Measurements from ENCODE around the gene CCDC195. TPM values are rescaled to one million over a fixed set of nuclear protein-coding genes. Genes with fewer than 3 reads are reported as not detected.
A peak's percentile ranks its signal among the peaks of the same experiment; 100 is the strongest.

CCDC195 gene
- total RNA-seq, 2 experiments from 2014 or later, result not detected

DNA sequence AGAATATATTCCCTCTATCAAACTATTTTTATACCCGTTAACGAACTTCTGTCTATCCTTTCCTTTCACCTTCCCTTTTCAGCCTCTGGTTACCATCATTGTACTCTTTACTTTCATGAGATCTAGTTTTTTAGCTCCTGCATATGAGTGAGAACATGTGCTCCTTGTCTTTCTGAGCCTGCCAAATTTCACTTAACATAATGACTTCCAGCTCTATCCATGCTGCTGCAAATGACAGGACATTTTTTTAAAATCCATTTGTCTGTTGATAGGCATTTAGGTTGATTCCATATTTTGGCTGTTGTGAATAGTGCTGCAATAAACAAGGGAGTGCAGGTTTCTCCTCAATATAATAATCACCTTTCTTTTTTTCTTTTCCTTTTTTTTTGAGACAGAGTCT, 8.2 kb upstream of the CCDC195 start:
- CTCF ChIA-PET, result no interaction called here
- no peak for DNase-seq
- peaks cover 3% of the 10 kb centered on the region for H3K36me3 Mint-ChIP-seq (ENCODE audit: low read depth)
- no peak overlapping the region for H3K27ac Mint-ChIP-seq
- no peak for ATAC-seq
- H3K4me1 Mint-ChIP-seq, result peaks cover 2% of the 10 kb centered on the region
- intact Hi-C loops (cut with DNase I, micrococcal nuclease), result no loop called here
- POLR2A ChIA-PET, result no interaction called here
- no peak overlapping the region for H3K4me3 Mint-ChIP-seq
- peaks cover 12% of the 10 kb centered on the region for H3K27me3 Mint-ChIP-seq
- peaks cover 18% of the 10 kb centered on the region for H3K9me3 Mint-ChIP-seq (ENCODE audit: low read depth)

DNA sequence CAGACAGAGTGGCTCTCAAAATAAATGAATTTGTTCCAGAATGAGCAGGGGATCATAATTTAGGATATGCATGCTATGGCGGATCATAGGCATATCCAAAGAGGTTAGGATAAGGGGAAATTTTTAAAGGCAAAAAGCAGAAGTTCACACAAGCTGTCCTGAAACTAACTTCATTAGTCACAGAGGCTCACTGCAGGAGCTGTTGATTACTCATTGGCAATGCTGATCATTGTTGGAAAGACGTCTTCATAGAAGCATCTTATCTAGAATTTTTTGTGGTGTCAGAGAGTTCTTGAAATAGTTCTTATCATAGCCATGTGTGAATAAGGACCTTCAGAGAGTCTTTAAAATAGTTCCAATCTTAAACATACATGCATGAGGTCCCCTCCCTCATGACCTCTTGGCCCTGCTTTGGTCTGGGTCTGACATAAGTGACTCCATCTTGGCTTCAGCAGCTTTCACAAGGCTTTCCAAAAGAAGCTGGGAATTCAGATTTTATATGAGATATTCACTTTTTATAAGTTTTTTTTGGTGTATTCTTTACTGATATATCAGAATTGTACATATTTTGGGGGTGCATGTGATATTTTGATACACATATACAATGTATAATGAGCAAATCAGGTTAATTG, 7.5 kb upstream of the CCDC195 start:
- peaks cover 3% of the 10 kb centered on the region for H3K36me3 Mint-ChIP-seq (ENCODE audit: low read depth)
- POLR2A ChIA-PET, result interaction anchor here (0.5 kb wide), 1 partner anchor 94 kb away, joined by 4 read pairs; no protein-coding TSS in a partner anchor
- peaks cover 12% of the 10 kb centered on the region for H3K27me3 Mint-ChIP-seq
- H3K27ac Mint-ChIP-seq, result no peak overlapping the region
- DNase-seq (no peak), ATAC-seq (peak; percentile 44)
- peaks cover 15% of the 10 kb centered on the region for H3K9me3 Mint-ChIP-seq (ENCODE audit: low read depth)
- intact Hi-C loops (cut with DNase I, micrococcal nuclease), result no loop called here
- CTCF ChIA-PET, result interaction anchor here (0.6 kb wide), 1 partner anchor 88 kb away, joined by 3 read pairs; no protein-coding TSS in a partner anchor
- H3K4me3 Mint-ChIP-seq, result no peak overlapping the region
- H3K4me1 Mint-ChIP-seq, result peaks cover 2% of the 10 kb centered on the region

DNA sequence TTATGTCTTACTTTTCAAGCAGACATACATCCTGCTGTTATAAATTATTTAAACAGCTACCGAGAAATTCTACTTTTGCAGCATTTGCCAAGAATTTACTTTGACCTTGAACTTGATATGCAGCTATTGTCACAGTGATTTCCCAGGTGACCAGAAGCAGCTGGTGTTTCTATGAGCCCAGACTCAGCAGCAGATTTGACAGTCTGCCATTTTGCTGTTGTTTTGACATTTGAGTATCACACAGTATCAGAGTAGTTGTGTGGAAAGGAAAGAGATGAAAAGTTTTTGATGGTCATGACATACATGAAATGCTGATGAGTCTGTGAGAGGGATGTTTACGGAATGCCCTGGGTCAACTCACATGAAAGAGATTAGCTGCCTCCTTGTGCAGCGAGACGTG, 6.6 kb upstream of the CCDC195 start:
- peaks cover 2% of the 10 kb centered on the region for H3K4me1 Mint-ChIP-seq
- ChIA-PET CTCF (no interaction called here), POLR2A (interaction anchor here (0.5 kb wide), 1 partner anchor 93 kb away, joined by 4 read pairs; no protein-coding TSS in a partner anchor)
- ATAC-seq (no peak), DNase-seq (no peak)
- no peak overlapping the region for H3K27ac Mint-ChIP-seq
- H3K27me3 Mint-ChIP-seq, result peaks cover 7% of the 10 kb centered on the region
- H3K9me3 Mint-ChIP-seq (ENCODE audit: low read depth), result peaks cover 10% of the 10 kb centered on the region
- intact Hi-C loops (cut with DNase I, micrococcal nuclease), result no loop called here
- H3K36me3 Mint-ChIP-seq (ENCODE audit: low read depth), result no peaks in the 10 kb centered on the region
- H3K4me3 Mint-ChIP-seq, result no peak overlapping the region

DNA sequence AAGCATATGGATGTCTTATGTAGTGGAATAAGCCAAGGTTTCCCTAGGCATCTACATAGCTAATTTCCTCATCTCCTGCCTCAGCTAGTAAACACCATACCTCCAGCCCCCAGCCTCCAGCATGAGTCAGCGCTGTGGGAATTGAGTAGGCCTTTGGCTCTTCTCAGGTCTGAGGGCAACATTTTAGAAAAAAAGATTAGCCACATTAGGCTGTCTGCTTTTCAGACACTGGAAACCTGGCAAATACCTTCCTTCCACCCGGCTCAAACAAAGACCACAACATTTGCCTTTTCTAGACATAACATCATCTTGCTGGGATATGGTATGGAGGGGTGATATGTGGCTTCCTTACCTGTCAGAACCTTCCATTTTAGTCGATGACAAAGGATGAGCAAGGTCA, 6.1 kb upstream of the CCDC195 start:
- no peak overlapping the region for H3K4me3 Mint-ChIP-seq
- peaks cover 5% of the 10 kb centered on the region for H3K9me3 Mint-ChIP-seq (ENCODE audit: low read depth)
- H3K27ac Mint-ChIP-seq, result no peak overlapping the region
- H3K36me3 Mint-ChIP-seq (ENCODE audit: low read depth), result no peaks in the 10 kb centered on the region
- ChIA-PET CTCF (no interaction called here), POLR2A (no interaction called here)
- H3K4me1 Mint-ChIP-seq, result peaks cover 2% of the 10 kb centered on the region
- DNase-seq, result peak; percentile 13
- peaks cover 7% of the 10 kb centered on the region for H3K27me3 Mint-ChIP-seq
- intact Hi-C loops (cut with DNase I, micrococcal nuclease), result no loop called here
- ATAC-seq, result peak; percentile 19

DNA sequence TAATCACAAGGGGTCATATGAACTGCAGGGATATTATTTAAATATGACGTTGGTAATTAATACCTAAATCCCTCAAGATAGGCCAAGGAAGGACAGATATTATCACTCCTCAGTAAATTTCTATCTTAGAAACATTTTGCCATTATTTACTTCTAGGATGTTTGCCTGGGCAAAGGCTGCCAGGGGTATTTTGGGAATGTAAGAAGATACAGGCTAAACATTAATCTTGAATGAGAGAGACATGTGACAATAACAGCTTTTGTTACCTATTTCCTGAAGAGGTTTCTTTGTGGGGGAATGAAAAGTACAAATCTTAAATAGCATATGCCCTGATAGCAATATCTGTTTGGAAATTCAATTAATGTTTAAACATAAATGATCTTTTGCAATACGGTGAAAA, 756 bp upstream of the CCDC195 start:
- Mint-ChIP-seq H3K36me3 (ENCODE audit: low read depth) (no peaks in the 10 kb centered on the region), H3K27ac (no peak overlapping the region), H3K4me1 (no peaks in the 10 kb centered on the region), H3K27me3 (peaks cover 7% of the 10 kb centered on the region), H3K4me3 (no peak overlapping the region), H3K9me3 (ENCODE audit: low read depth) (peaks cover 6% of the 10 kb centered on the region)
- intact Hi-C loops (cut with DNase I, micrococcal nuclease), result no loop called here
- POLR2A ChIA-PET, result no interaction called here
- DNase-seq (no peak), ATAC-seq (no peak)
- CTCF ChIA-PET, result no interaction called here

DNA sequence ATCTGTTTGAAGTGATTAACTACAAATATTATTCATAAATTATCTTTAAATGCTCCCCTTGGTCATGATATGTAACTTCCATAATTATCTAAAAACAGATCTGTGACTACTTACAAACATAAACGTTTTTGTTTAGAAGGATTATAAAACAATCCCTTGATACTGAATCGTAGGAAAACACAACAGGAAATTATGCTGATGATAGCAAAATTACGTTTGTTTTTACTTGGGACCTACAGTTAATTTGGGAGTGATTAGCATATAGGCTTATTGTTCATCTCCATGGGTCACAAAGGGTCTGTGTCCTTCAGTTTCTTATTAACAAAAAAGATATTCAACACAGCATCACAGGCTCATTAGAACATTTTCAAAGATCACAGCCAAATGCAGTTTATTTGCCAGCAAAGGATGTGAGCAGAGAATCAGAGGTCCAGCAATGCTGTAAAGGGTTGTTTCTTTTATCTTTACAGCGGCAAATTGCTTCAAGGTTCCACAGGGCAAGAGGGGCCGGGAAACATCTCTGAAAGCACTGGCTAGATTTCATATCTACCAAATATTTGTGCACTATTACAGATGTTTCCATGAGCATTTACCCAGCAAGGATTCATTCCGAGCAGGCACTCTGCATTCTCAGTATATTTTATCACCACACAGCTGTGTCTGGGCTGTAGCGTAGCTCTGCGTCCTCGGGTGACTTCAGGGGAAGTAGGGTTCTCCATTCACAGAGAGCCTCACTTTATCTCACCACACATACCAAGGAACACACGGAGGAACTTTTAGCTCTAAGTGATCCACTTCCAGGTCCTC, 4.1 kb downstream of the CCDC195 start:
- Mint-ChIP-seq H3K4me3 (no peak overlapping the region), H3K27ac (no peak overlapping the region), H3K36me3 (ENCODE audit: low read depth) (no peaks in the 10 kb centered on the region), H3K9me3 (ENCODE audit: low read depth) (peaks cover 6% of the 10 kb centered on the region), H3K4me1 (no peaks in the 10 kb centered on the region), H3K27me3 (peaks cover 13% of the 10 kb centered on the region)
- ATAC-seq (no peak), DNase-seq (no peak)
- intact Hi-C loops (cut with DNase I, micrococcal nuclease), result no loop called here
- ChIA-PET POLR2A (no interaction called here), CTCF (no interaction called here)

DNA sequence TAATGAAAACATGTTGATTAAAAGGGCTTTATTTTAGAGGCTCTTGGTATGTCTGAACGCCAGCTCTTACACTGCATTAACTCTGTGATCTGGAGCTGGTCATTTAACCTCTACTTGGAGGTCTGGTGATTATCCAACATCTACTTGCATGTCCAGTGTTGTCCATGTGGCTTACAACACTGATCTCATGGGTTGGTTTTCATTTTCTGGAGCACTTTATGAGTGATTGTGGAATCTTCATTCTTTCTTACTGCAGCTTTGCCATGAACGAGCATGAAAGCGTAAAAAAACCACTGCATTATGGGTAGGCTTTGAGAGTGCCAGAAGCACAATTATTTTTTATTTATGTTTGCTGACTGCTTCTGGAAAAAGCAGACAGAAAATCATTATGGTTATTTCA, 4.8 kb downstream of the CCDC195 start:
- ChIA-PET POLR2A (no interaction called here), CTCF (interaction anchor here (0.5 kb wide), 1 partner anchor 353 kb away, joined by 3 read pairs; no protein-coding TSS in a partner anchor)
- DNase-seq, result no peak
- intact Hi-C loops (cut with DNase I, micrococcal nuclease), result no loop called here
- peaks cover 6% of the 10 kb centered on the region for H3K9me3 Mint-ChIP-seq (ENCODE audit: low read depth)
- H3K27ac Mint-ChIP-seq, result no peak overlapping the region
- H3K36me3 Mint-ChIP-seq (ENCODE audit: low read depth), result no peaks in the 10 kb centered on the region
- peaks cover 11% of the 10 kb centered on the region for H3K27me3 Mint-ChIP-seq
- H3K4me1 Mint-ChIP-seq, result no peaks in the 10 kb centered on the region
- no peak for ATAC-seq
- H3K4me3 Mint-ChIP-seq, result no peak overlapping the region

DNA sequence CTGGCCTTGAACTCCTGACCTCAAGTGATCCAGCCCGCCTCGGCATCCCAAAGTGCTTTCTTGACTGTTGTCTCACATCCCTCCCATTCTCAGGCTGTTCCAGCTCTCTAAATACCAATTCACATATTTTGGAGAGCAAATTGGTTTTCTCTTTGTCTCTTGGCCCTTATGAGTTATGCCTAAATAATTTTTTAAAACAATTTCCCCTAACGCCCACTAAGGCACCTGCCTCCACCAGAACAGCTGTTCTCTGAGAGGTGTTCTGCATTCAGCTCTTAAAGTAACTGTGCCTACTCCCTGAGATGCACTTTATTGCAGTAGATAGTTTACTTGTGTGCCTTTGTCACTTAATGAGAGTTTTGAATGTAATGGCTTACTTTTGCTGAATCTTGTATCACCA, 6.9 kb downstream of the CCDC195 start:
- Mint-ChIP-seq H3K27me3 (peaks cover 7% of the 10 kb centered on the region), H3K9me3 (ENCODE audit: low read depth) (peaks cover 6% of the 10 kb centered on the region), H3K4me3 (no peak overlapping the region), H3K27ac (no peak overlapping the region), H3K36me3 (ENCODE audit: low read depth) (no peaks in the 10 kb centered on the region), H3K4me1 (no peaks in the 10 kb centered on the region)
- POLR2A ChIA-PET, result no interaction called here
- intact Hi-C loops (cut with DNase I, micrococcal nuclease), result no loop called here
- no peak for DNase-seq
- CTCF ChIA-PET, result no interaction called here
- ATAC-seq, result no peak

DNA sequence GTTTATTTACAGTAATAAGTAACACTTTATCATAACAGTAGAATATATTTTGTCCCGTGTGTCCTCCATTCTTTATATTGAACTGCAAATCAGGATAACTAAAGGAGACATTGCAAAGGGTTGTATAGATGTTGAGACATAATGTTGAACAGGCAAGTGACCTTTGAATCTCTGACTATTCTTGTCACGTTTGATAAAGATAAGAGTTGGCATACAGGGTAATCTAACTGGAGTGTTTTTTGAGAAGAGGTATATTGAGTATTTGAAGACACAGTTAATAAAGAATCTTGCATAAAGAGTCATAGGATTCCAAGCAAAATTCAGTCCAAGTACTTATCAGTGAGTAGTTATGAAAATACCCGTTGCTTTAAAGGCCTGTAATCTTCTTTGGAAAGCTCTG, 21.7 kb downstream of the CCDC195 start:
- CTCF ChIA-PET, result interaction anchor here (0.6 kb wide), 1 partner anchor 46 kb away, joined by 3 read pairs; no protein-coding TSS in a partner anchor
- DNase-seq, result no peak
- H3K27me3 Mint-ChIP-seq, result no peaks in the 10 kb centered on the region
- POLR2A ChIA-PET, result no interaction called here
- H3K36me3 Mint-ChIP-seq (ENCODE audit: low read depth), result no peaks in the 10 kb centered on the region
- H3K4me3 Mint-ChIP-seq, result no peak overlapping the region
- H3K27ac Mint-ChIP-seq, result no peak overlapping the region
- no peaks in the 10 kb centered on the region for H3K9me3 Mint-ChIP-seq (ENCODE audit: low read depth)
- ATAC-seq, result no peak
- intact Hi-C loops (cut with DNase I, micrococcal nuclease), result no loop called here
- no peaks in the 10 kb centered on the region for H3K4me1 Mint-ChIP-seq

DNA sequence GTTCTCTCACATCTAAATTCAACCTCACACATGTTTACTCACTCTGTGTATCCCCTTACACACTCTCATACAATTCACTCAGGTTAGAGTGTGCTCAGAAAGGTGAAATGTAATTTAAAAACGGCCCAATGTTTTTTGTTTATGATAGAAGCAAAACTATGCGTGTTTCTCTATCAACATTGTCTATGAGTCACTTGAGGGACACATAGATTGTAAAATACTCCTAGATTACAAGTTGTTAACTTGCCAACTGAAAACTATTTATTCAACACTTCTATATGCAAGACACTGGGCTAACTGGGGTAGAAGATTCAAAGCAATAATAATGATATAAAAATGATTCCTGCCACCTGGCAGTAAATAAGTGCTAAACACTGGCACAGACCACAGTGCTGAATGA, 24.6 kb downstream of the CCDC195 start:
- DNase-seq (no peak), ATAC-seq (no peak)
- no peak overlapping the region for H3K4me3 Mint-ChIP-seq
- POLR2A ChIA-PET, result no interaction called here
- no peaks in the 10 kb centered on the region for H3K9me3 Mint-ChIP-seq (ENCODE audit: low read depth)
- intact Hi-C loops (cut with DNase I, micrococcal nuclease), result no loop called here
- H3K36me3 Mint-ChIP-seq (ENCODE audit: low read depth), result no peaks in the 10 kb centered on the region
- no peak overlapping the region for H3K27ac Mint-ChIP-seq
- H3K4me1 Mint-ChIP-seq, result no peaks in the 10 kb centered on the region
- H3K27me3 Mint-ChIP-seq, result no peaks in the 10 kb centered on the region
- CTCF ChIA-PET, result no interaction called here

DNA sequence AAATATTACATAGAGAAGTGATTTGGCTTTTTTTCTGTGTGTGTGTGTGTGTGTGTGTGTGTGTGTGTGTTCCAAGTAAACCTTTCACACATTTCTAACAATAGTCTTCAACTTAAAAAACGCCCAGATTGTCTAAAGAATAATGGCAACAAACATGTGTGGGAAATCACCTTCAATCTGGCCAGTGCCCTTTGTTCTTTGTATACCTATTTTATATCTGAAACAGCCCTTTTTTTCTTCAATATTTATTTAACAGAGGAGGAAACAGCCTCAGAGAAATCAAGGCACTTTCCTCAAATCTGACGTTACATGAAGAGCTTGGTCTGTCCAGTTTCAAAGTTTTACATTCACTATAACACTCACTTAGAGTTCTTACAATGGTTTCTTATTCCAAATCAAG, 25.3 kb downstream of the CCDC195 start:
- no peak overlapping the region for H3K27ac Mint-ChIP-seq
- no peaks in the 10 kb centered on the region for H3K9me3 Mint-ChIP-seq (ENCODE audit: low read depth)
- no peaks in the 10 kb centered on the region for H3K4me1 Mint-ChIP-seq
- intact Hi-C loops (cut with DNase I, micrococcal nuclease), result no loop called here
- no peak for DNase-seq
- ChIA-PET CTCF (interaction anchor here (0.6 kb wide), 1 partner anchor 715 kb away, joined by 4 read pairs; no protein-coding TSS in a partner anchor), POLR2A (no interaction called here)
- no peaks in the 10 kb centered on the region for H3K27me3 Mint-ChIP-seq
- no peak for ATAC-seq
- no peak overlapping the region for H3K4me3 Mint-ChIP-seq
- no peaks in the 10 kb centered on the region for H3K36me3 Mint-ChIP-seq (ENCODE audit: low read depth)

DNA sequence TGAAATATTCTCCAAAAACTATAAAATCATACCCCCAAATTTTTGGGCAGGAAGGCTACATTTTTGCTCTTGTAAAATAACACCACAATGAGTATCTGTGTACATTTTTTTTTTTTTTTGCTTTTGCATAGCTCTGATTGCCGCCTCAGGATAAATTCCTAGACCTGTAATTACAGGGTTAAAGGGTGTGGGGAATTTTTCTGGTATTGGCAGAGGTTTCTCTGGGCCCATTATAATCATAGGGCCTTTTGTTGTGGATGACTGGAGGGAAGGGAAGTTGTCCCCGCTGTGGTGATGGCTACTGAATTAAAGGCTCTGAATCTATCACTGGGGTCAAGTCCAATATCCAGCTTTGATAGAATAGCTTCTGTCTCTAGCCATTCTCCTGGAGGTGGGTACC, 26.6 kb downstream of the CCDC195 start:
- no peaks in the 10 kb centered on the region for H3K9me3 Mint-ChIP-seq (ENCODE audit: low read depth)
- intact Hi-C loops (cut with DNase I, micrococcal nuclease), result no loop called here
- no peaks in the 10 kb centered on the region for H3K36me3 Mint-ChIP-seq (ENCODE audit: low read depth)
- H3K27ac Mint-ChIP-seq, result no peak overlapping the region
- POLR2A ChIA-PET, result no interaction called here
- H3K4me3 Mint-ChIP-seq, result no peak overlapping the region
- DNase-seq (no peak), ATAC-seq (no peak)
- H3K4me1 Mint-ChIP-seq, result no peaks in the 10 kb centered on the region
- CTCF ChIA-PET, result interaction anchor here (1.2 to 1.4 kb wide), 2 partner anchors 10 to 89 kb away, joined by 3 to 4 read pairs; no protein-coding TSS in a partner anchor
- no peaks in the 10 kb centered on the region for H3K27me3 Mint-ChIP-seq

Measured in activated CD4-positive, alpha-beta T cell treated with anti-CD3 and anti-CD28 coated beads for 36 hours (primary cell).